ENCODE data around the gene TBC1D20.

- TF ChIP-seq CTCF (IDR thresholded peaks at IDR 0.05): no peak
- TF ChIP-seq POLR2AphosphoS5 (IDR thresholded peaks at IDR 0.05; ENCODE audit: low read depth, low read length): no peak
- TF ChIP-seq SIN3A (IDR thresholded peaks at IDR 0.05; ENCODE audit: borderline replicate concordance, insufficient read depth, low read depth, low read length): no peak
- no peak for TF ChIP-seq TCF7L2 (IDR thresholded peaks at IDR 0.05; ENCODE audit: low read depth, low read length)
Observed at GRCh38 chr20:480044-480443, 17.7 kb upstream of the TBC1D20 start.
